H9 (cell line): ENCODE measurements around the gene CPLX1. TPM values are rescaled to one million over a fixed set of nuclear protein-coding genes. Genes with fewer than 3 reads are reported as not detected.

Experiments used
- DNase-seq: peaks from one replicate; pipeline ENCODE4 v3.0.0-alpha.2; 2017
- H2AFZ ChIP-seq: one replicate; pipeline ENCODE4 v1.6.1; 2013; ENCODE audit warnings: mild to moderate bottlenecking, low read length, control low read depth, moderate library complexity
- H2AK5ac ChIP-seq: 2 replicates; pipeline ENCODE4 v1.6.1; 2013; ENCODE audit warnings: low read length, control low read depth, mixed read lengths; ENCODE audit not compliant: insufficient read length
- H2BK120ac ChIP-seq: one replicate; pipeline ENCODE4 v1.6.1; 2013; ENCODE audit warnings: low read depth, mild to moderate bottlenecking, low read length, control low read depth, inconsistent platforms; ENCODE audit not compliant: poor library complexity, severe bottlenecking
- H2BK12ac ChIP-seq: 2 replicates; pipeline ENCODE4 v1.6.1; 2013; ENCODE audit warnings: low read length, control low read depth, mixed read lengths, low read depth; ENCODE audit not compliant: insufficient read length
- H2BK15ac ChIP-seq: 2 replicates; pipeline ENCODE4 v1.6.1; 2013; ENCODE audit warnings: low read depth, low read length, control low read depth
- H2BK20ac ChIP-seq: one replicate; pipeline ENCODE4 v1.6.1; 2013; ENCODE audit warnings: low read depth, mild to moderate bottlenecking, low read length, control low read depth, inconsistent platforms; ENCODE audit not compliant: poor library complexity, severe bottlenecking
- H2BK5ac ChIP-seq: 2 replicates; pipeline ENCODE4 v1.6.1; 2013; ENCODE audit warnings: low read length, control low read depth, mixed read lengths; ENCODE audit not compliant: insufficient read length
- H3K14ac ChIP-seq: 2 replicates; pipeline ENCODE4 v1.6.1; 2013; ENCODE audit warnings: low read length, control low read depth; ENCODE audit not compliant: insufficient read depth
- H3K18ac ChIP-seq: 2 replicates; pipeline ENCODE4 v1.6.1; 2013; ENCODE audit warnings: low read depth, mild to moderate bottlenecking, mixed read lengths, low read length, control low read depth; ENCODE audit not compliant: insufficient read length
- H3K23ac ChIP-seq: 2 replicates; pipeline ENCODE4 v1.6.1; 2013; ENCODE audit warnings: low read length, control low read depth, mixed read lengths, low read depth; ENCODE audit not compliant: insufficient read length
- H3K23me2 ChIP-seq: 2 replicates; pipeline ENCODE4 v1.6.1; 2013; ENCODE audit warnings: low read depth, mild to moderate bottlenecking, mixed read lengths, low read length, control low read depth; ENCODE audit not compliant: insufficient read length, poor library complexity, severe bottlenecking
- H3K27ac ChIP-seq: 2 replicates; pipeline ENCODE4 v1.5.1; 2013; ENCODE audit warnings: low read length, control low read depth, mixed read lengths, low read depth; ENCODE audit not compliant: insufficient read length
- H3K27me3 ChIP-seq: 2 replicates; pipeline ENCODE4 v1.6.1; 2013; ENCODE audit warnings: low read length, control low read depth, inconsistent platforms; ENCODE audit not compliant: insufficient read depth
- H3K4ac ChIP-seq: 2 replicates; pipeline ENCODE4 v1.6.1; 2013; ENCODE audit warnings: low read depth, mild to moderate bottlenecking, control low read depth, inconsistent platforms, low read length, moderate library complexity
- H3K4me1 ChIP-seq: 2 replicates; pipeline ENCODE4 v1.6.1; 2013; ENCODE audit warnings: low read length, control low read depth, inconsistent platforms; ENCODE audit not compliant: insufficient read depth
- H3K4me2 ChIP-seq: 2 replicates; pipeline ENCODE4 v1.6.1; 2013; ENCODE audit warnings: low read length, control low read depth, mixed read lengths; ENCODE audit not compliant: insufficient read length, insufficient read depth
- H3K56ac ChIP-seq: 2 replicates; pipeline ENCODE4 v1.6.1; 2013; ENCODE audit warnings: low read depth, mild to moderate bottlenecking, mixed read lengths, low read length, control low read depth; ENCODE audit not compliant: insufficient read length
- H3K79me1 ChIP-seq: 2 replicates; pipeline ENCODE4 v1.6.1; 2013; ENCODE audit warnings: low read depth, mild to moderate bottlenecking, moderate library complexity, low read length, control low read depth, inconsistent platforms; ENCODE audit not compliant: insufficient read depth, poor library complexity, severe bottlenecking
- H3K79me2 ChIP-seq: 2 replicates; pipeline ENCODE4 v1.6.1; 2013; ENCODE audit warnings: low read length, control low read depth, inconsistent platforms; ENCODE audit not compliant: insufficient read depth
- H3K9ac ChIP-seq: 2 replicates; pipeline ENCODE4 v1.6.1; 2013; ENCODE audit warnings: low read length, control low read depth, mixed read lengths; ENCODE audit not compliant: insufficient read length; ENCODE audit errors: extremely low read depth
- H3K9me3 ChIP-seq: one replicate; pipeline ENCODE4 v1.6.1; 2013; ENCODE audit warnings: low read depth, low read length, inconsistent platforms; ENCODE audit not compliant: control insufficient read depth
- H3T11ph ChIP-seq: one replicate; pipeline ENCODE4 v1.6.1; 2013; ENCODE audit warnings: mild to moderate bottlenecking, low read length, control low read depth, inconsistent platforms
- H4K20me1 ChIP-seq: one replicate; pipeline ENCODE4 v1.6.1; 2013; ENCODE audit not compliant: control insufficient read depth, insufficient read length, insufficient read depth
- H4K5ac ChIP-seq: 2 replicates; pipeline ENCODE4 v1.6.1; 2013; ENCODE audit warnings: low read depth, mild to moderate bottlenecking, mixed read lengths, low read length, control low read depth; ENCODE audit not compliant: insufficient read length
- H4K8ac ChIP-seq: replicated peaks from 2 replicates; pipeline ENCODE4 v1.6.1; 2013; ENCODE audit warnings: low read length, control low read depth, mixed read lengths, low read depth; ENCODE audit not compliant: insufficient read length
- H4K91ac ChIP-seq: 2 replicates; pipeline ENCODE4 v1.6.1; 2013; ENCODE audit warnings: low read depth, mild to moderate bottlenecking, moderate library complexity, mixed read lengths, low read length, control low read depth; ENCODE audit not compliant: insufficient read length
- H3K27ac Mint-ChIP-seq, 3 experiments: 2 replicates in 2 of 3; 3 replicates in 1 of 3; pipeline ENCODE4 v1.8.0; 2020 to 2021; ENCODE audit warnings: mixed read lengths in 3 of 3, mild to moderate bottlenecking in 1 of 3, moderate library complexity in 1 of 3
- H3K27me3 Mint-ChIP-seq: 2 replicates; pipeline ENCODE4 v1.8.0; 2021; ENCODE audit warnings: low read depth, mild to moderate bottlenecking, moderate library complexity, mixed read lengths
- H3K36me3 Mint-ChIP-seq, 3 experiments: 2 replicates in 2 of 3; 3 replicates in 1 of 3; pipeline ENCODE4 v1.8.0; 2020 to 2021; ENCODE audit warnings: low read depth in 3 of 3, mixed read lengths in 3 of 3; ENCODE audit not compliant: insufficient read depth in 1 of 3
- H3K4me1 Mint-ChIP-seq, 2 experiments: 2 replicates each; pipeline ENCODE4 v1.8.0; 2020; ENCODE audit warnings: mixed read lengths in 2 of 2
- H3K4me3 Mint-ChIP-seq, 2 experiments: 2 replicates in 1 of 2; 3 replicates in 1 of 2; pipeline ENCODE4 v1.8.0; 2020 to 2021; ENCODE audit warnings: mild to moderate bottlenecking in 2 of 2, mixed read lengths in 2 of 2, moderate library complexity in 1 of 2
- H3K9me3 Mint-ChIP-seq, 2 experiments: 2 replicates in 1 of 2; 3 replicates in 1 of 2; pipeline ENCODE4 v1.8.0; 2020; ENCODE audit warnings: mild to moderate bottlenecking in 2 of 2, mixed read lengths in 2 of 2, moderate library complexity in 1 of 2
- CTCF ChIP-seq: fragments of 200-600 bp; sonication (generic); conservative IDR thresholded peaks from 3 replicates; pipeline ENCODE4 v1.8.0; 2021; ENCODE audit warnings: antibody characterized with exemption, mild to moderate bottlenecking
- WGBS: extraction: QIAGEN DNeasy Blood & Tissue Kit; methylation state at CpG from one replicate; pipeline ENCODE4 v1.1.7; 2013; ENCODE audit warnings: missing lambda C conversion rate, low lambda C conversion rate, mixed read lengths; ENCODE audit not compliant: insufficient read length; ENCODE audit errors: extremely low coverage; 5-methylcytosine and 5-hydroxymethylcytosine counted together
- total RNA-seq: library from RNA; stranded (reverse); gene quantifications from 2 replicates; pipeline ENCODE4 v1.2.1, GENCODE V29; 2021

CPLX1 gene
- total RNA-seq, 1 experiment from 2014 or later: 0.90 TPM

GRCh38 chr4:740011-740410 lies 85.9 kb downstream of the CPLX1 start:
- no peak overlapping the region for H3K56ac ChIP-seq
- Mint-ChIP-seq H3K4me3 (no peak overlapping the region), H3K4me1 (no peaks in the 10 kb centered on the region), H3K9me3 (peaks cover 2 to 3% of the 10 kb centered on the region in 2 experiments; a peak in 3 of 5 replicates), H3K27me3 (no peaks in the 10 kb centered on the region), H3K27ac (no peak overlapping the region), H3K36me3 (peaks cover 25 to 64% (median 54%) of the 10 kb centered on the region in 3 experiments)
- no peaks in the 10 kb centered on the region for H4K20me1 ChIP-seq
- H3K23me2 ChIP-seq: peaks cover 2% of the 10 kb centered on the region
- no peak overlapping the region for H3K18ac ChIP-seq
- H2AFZ ChIP-seq: no peak overlapping the region
- no peak overlapping the region for H3K23ac ChIP-seq
- no peak overlapping the region for H2BK20ac ChIP-seq
- no peak overlapping the region for H3K27ac ChIP-seq
- H2AK5ac ChIP-seq: no peak overlapping the region
- H4K5ac ChIP-seq: no peak overlapping the region
- H3K9ac ChIP-seq: no peak overlapping the region
- H3K27me3 ChIP-seq: no peaks in the 10 kb centered on the region
- no peaks in the 10 kb centered on the region for H3K4me1 ChIP-seq
- H4K8ac ChIP-seq: no peak overlapping the region
- DNase-seq: no peak
- H3T11ph ChIP-seq: no peak overlapping the region
- no peaks in the 10 kb centered on the region for H3K9me3 ChIP-seq
- no peaks in the 10 kb centered on the region for H3K79me1 ChIP-seq
- no peak overlapping the region for H2BK15ac ChIP-seq
- no peaks in the 10 kb centered on the region; the same call in 1 of the 2 replicates for H3K79me2 ChIP-seq
- no peak overlapping the region for H2BK12ac ChIP-seq
- no peak overlapping the region for H3K4me2 ChIP-seq
- H2BK5ac ChIP-seq: no peak overlapping the region
- no peak overlapping the region for H4K91ac ChIP-seq
- no CpG with 5 or more reads among the region's 12 CpGs for WGBS
- no peak for TF ChIP-seq CTCF
- no peak overlapping the region for H3K14ac ChIP-seq
- no peak overlapping the region for H2BK120ac ChIP-seq
- H3K4ac ChIP-seq: no peak overlapping the region
